ENCODE measurements around the gene TEX2. TPM values are rescaled to one million over a fixed set of nuclear protein-coding genes. Genes with fewer than 3 reads are reported as not detected.

Gene TEX2
- total and polyA plus RNA-seq, 9 of the 15 experiments (the other 6 are each of a cell fraction or from before 2014, with no cell fraction given) = 4.1 to 27.6 (median 19.3) TPM

- no peak for TF ChIP-seq ATF6 (CRISPR knock-in tag; IDR thresholded peaks at IDR 0.05)
- 0 out of 4 replicates have a peak, but pooled peaks of 1 of the 2 experiments have one; percentile 10 for TF ChIP-seq RCOR1 (IDR thresholded peaks at IDR 0.05; ENCODE audit: borderline replicate concordance in 1 of 2, low read depth in 2 of 2, low read length in 2 of 2)
- TF ChIP-seq COPS2 (conservative IDR thresholded peaks at IDR 0.05) = no peak
- no peak for TF ChIP-seq BRD9 (IDR thresholded peaks at IDR 0.05; ENCODE audit: low read depth, partially characterized antibody)
- TF ChIP-seq CTCF (IDR thresholded peaks at IDR 0.05 in 2 of 3, conservative IDR thresholded peaks at IDR 0.05 in 1 of 3; ENCODE audit: insufficient read depth in 2 of 3, low read depth in 1 of 3, low read length in 3 of 3) = peak; percentile 79 to 92 (median 88)
- no peak for TF ChIP-seq GTF2E2 (tag; IDR thresholded peaks at IDR 0.05)
- no peak for TF ChIP-seq MAX (CRISPR knock-in tag; IDR thresholded peaks at IDR 0.05)
- peak; percentile 15; the same call in 1 of the 2 replicates for TF ChIP-seq HCFC1 (IDR thresholded peaks at IDR 0.05; ENCODE audit: low read depth, low read length)
- no peak for TF ChIP-seq TRIM28 (IDR thresholded peaks at IDR 0.05)
- no peak for TF ChIP-seq ZBTB43 (CRISPR knock-in tag; IDR thresholded peaks at IDR 0.05)
- no peak for TF ChIP-seq ARID3A (IDR thresholded peaks at IDR 0.05; ENCODE audit: borderline replicate concordance, low read depth, low read length)
- no peak for TF ChIP-seq ZBTB7A (IDR thresholded peaks at IDR 0.05; ENCODE audit: borderline replicate concordance, control insufficient read depth, low read depth, low read length)
- TF ChIP-seq ZNF778 (CRISPR knock-in tag; IDR thresholded peaks at IDR 0.05) = no peak
- no peak for TF ChIP-seq GATAD2B (IDR thresholded peaks at IDR 0.05; ENCODE audit: borderline replicate concordance)
- no peak for TF ChIP-seq SRSF3 (IDR thresholded peaks at IDR 0.05; ENCODE audit: insufficient read depth, low read length)
- TF ChIP-seq DEAF1 (CRISPR knock-in tag; IDR thresholded peaks at IDR 0.05) = peak; percentile 76
- TF ChIP-seq FOXK2 (conservative IDR thresholded peaks at IDR 0.05 in 1 of 2, IDR thresholded peaks at IDR 0.05 in 1 of 2; ENCODE audit: low read depth in 2 of 2) = peak; percentile 18 to 44; a peak in 1 of 4 replicates
Observed at GRCh38 chr17:64281962-64282752, 19.1 kb upstream of the TEX2 start (continued).
